Raji (cell line): ENCODE measurements around the gene RBMY1D.
"Not testable (repeated sequence)": the region's sequence is repeated elsewhere in the genome, so short reads cannot be mapped to it uniquely, and the experiment has no call there.

ENCODE experiments used
- POLR2A ChIP-seq: IDR thresholded peaks from 2 replicates; pipeline ENCODE4 v1.6.1; 2011; ENCODE audit warnings: low read depth, low read length, control low read depth; ENCODE audit not compliant: insufficient read depth

The RBMY1D gene

GRCh38 chrY:21894426-21894825 is at the start of gene RBMY1D:
Gene RBMY1D, minus strand, starts transcription at chrY:21894526. Its CDS starts 2,013 bp downstream, at chrY:21892513.
- not testable (repeated sequence) for TF ChIP-seq POLR2A

DNA sequence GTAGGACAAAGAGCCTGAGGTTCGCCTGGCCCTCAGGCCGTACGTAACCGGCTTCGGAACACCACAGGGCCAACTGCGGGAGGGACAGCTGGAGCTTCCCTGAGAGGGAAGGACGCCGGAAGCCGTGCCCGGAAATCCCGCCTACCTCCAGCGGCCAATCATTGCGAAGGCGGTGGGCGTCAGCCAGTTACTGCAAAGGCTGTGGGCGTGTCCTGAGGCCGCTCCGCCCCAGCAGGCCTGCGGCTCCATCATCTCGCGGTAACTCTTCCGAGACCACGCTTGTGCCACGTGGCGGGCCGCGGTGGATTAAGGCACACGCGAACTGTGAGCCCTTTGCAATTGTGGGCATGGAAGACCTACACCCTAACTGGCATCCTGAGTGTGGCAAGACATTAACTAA is 23.6 kb upstream of the RBMY1D start, which contains the start of gene RBMY1E:
RBMY1E (minus strand) TSS at position 101 of the 400 bp plus-strand sequence. CDS start 1,978 bp downstream, outside the sequence.
- not testable (repeated sequence) for TF ChIP-seq POLR2A

- no peak for TF ChIP-seq POLR2A
These were observed 48.8 kb downstream of the RBMY1D start for GRCh38 chrY:21845481-21845880.

GRCh38 chrY:21842090-21842489 is 52.2 kb downstream of the RBMY1D start:
- TF ChIP-seq POLR2A = no peak

- no peak for TF ChIP-seq POLR2A
These were observed 54.8 kb downstream of the RBMY1D start for GRCh38 chrY:21839489-21839888.

DNA sequence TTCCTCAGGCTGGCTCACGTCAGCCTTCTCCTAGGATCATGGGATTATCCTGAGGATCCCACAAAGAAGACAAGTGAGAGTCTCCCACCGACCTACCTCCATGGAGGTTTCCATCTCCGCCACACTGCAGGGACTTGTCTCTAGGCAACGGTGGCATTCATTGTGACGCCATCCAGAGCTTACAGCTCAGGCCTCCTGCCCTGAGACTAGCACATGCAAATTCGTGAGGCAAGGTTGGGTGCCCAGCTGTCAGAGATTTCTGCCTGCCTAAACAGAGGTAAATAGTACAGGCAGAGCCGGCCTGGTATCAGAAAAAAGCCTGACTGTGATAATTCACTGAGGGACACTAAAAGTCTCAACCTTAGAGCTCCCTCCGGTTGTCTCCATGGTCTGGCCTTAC is 58.0 kb downstream of the RBMY1D start:
- no peak for TF ChIP-seq POLR2A

DNA sequence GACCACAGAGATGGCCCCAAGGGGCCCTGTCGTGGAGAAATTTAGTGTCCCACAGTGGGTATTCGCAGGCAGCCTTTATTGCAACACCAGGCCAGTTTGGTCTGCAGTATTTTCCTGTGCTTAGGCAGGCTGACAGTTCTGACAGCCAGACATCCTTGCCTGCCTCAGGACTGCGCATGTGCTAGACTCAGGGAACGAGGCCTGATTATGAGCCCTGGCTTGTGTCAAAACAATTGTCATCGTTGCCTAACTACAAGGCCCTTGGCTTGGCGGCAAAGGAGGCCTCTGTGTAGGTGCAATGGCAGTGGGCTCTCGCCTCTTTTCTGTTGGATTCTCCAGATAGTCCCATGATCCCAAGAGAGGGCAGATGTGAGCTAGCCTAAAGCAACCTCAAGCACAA is 59.3 kb downstream of the RBMY1D start:
- no peak for TF ChIP-seq POLR2A
